GM12878 (cell line): ENCODE results near the gene IL17F. TPM values are rescaled to one million over a fixed set of nuclear protein-coding genes. Genes with fewer than 3 reads are reported as not detected.

Experiments
- ATF2 ChIP-seq: IDR thresholded peaks from 2 replicates; pipeline ENCODE4 v1.6.1; 2012; ENCODE audit warnings: low read length, inconsistent platforms
- BCL3 ChIP-seq: IDR thresholded peaks from 2 replicates; pipeline ENCODE4 v1.6.1; 2011; ENCODE audit warnings: borderline replicate concordance, low read depth, mild to moderate bottlenecking, moderate library complexity, low read length; ENCODE audit not compliant: insufficient read depth, poor library complexity, severe bottlenecking
- CREM ChIP-seq: IDR thresholded peaks from 2 replicates; pipeline ENCODE4 v1.6.1; 2014; ENCODE audit warnings: antibody characterized with exemption, low read depth
- E2F8 ChIP-seq: fragments of 450-650 bp; IDR thresholded peaks from 2 replicates; pipeline ENCODE4 v1.6.1; 2018; ENCODE audit warnings: mild to moderate bottlenecking, low read depth, moderate library complexity; ENCODE audit not compliant: partially characterized antibody
- EP300 ChIP-seq, 2 experiments: fragments of 150-350 bp in 1 of 2; IDR thresholded peaks; 2 replicates each; pipeline ENCODE4 v1.6.1; 2011 to 2012; ENCODE audit warnings: low read depth in 2 of 2, low read length in 2 of 2, borderline replicate concordance in 1 of 2, improper control_type of control experiment in 1 of 2, inconsistent platforms in 1 of 2; ENCODE audit not compliant: control insufficient read depth in 1 of 2
- HSF1 ChIP-seq: fragments of 150-350 bp; IDR thresholded peaks from 2 replicates; pipeline ENCODE4 v1.6.1; 2014; ENCODE audit warnings: mild to moderate bottlenecking, low read depth, low read length
- IRF5 ChIP-seq: fragments of 450-650 bp; IDR thresholded peaks from 2 replicates; pipeline ENCODE4 v1.6.1; 2017; ENCODE audit warnings: borderline replicate concordance
- MEF2A ChIP-seq: IDR thresholded peaks from 2 replicates; pipeline ENCODE4 v1.6.1; 2011; ENCODE audit warnings: low read depth, mild to moderate bottlenecking, low read length, moderate library complexity; ENCODE audit not compliant: insufficient read depth
- MEF2B ChIP-seq: fragments of 450-650 bp; IDR thresholded peaks from 2 replicates; pipeline ENCODE4 v1.6.1; 2018; ENCODE audit warnings: mild to moderate bottlenecking, moderate library complexity; ENCODE audit not compliant: partially characterized antibody, poor library complexity, severe bottlenecking
- PML ChIP-seq: IDR thresholded peaks from 2 replicates; pipeline ENCODE4 v1.6.1; 2012; ENCODE audit warnings: low read length, inconsistent platforms
- RAD21 ChIP-seq: IDR thresholded peaks from 2 replicates; pipeline ENCODE4 v1.6.1; 2011; ENCODE audit warnings: mild to moderate bottlenecking, low read depth, low read length, moderate library complexity; ENCODE audit not compliant: insufficient read depth
- RUNX3 ChIP-seq: IDR thresholded peaks from 2 replicates; pipeline ENCODE4 v1.6.1; 2012; ENCODE audit warnings: low read length, inconsistent platforms
- TCF12 ChIP-seq: IDR thresholded peaks from 2 replicates; pipeline ENCODE4 v1.6.1; 2011; ENCODE audit warnings: low read depth, mild to moderate bottlenecking, low read length
- ZBTB11 ChIP-seq: fragments of 450-650 bp; formaldehyde crosslinking; IDR thresholded peaks from 2 replicates; pipeline ENCODE4 v1.5.0; 2022; ENCODE audit warnings: mild to moderate bottlenecking, missing genetic modification characterization
- ZSCAN29 ChIP-seq: fragments of 450-650 bp; IDR thresholded peaks from 2 replicates; pipeline ENCODE4 v1.6.1; 2017; ENCODE audit warnings: mild to moderate bottlenecking, moderate library complexity
- polyA plus RNA-seq, 11 experiments: library from polyadenylated mRNA; depleted of rRNA in 4 of 11; unstranded in 6 of 11; stranded (reverse) in 5 of 11; fragments of >200 nt; fragmentation: Nextera tagmentation in 4 of 11; fragmentation: Illumina TruSeq in 1 of 11; extraction: Ambion mirVana in 4 of 11; extraction: Trizol in 1 of 11; gene quantifications; 1 replicate in 1 of 11; 2 replicates in 10 of 11; pipeline versions ENCODE4 v1.2.1 to v1.2.3, GENCODE V29; 2011 to 2016; ENCODE audit warnings: inconsistent platforms in 2 of 11, missing spikeins in 2 of 11, low read depth in 1 of 11
- total RNA-seq, 4 experiments: library from RNA; depleted of rRNA in 3 of 4; stranded (reverse); fragments of >200 nt in 3 of 4; fragmentation: Illumina TruSeq in 1 of 4; extraction: Trizol in 1 of 4; gene quantifications; 2 replicates each; pipeline versions ENCODE4 v1.2.1 to v1.2.3, GENCODE V29; 2013 to 2021

The IL17F gene
- total and polyA plus RNA-seq, 10 of the 15 experiments (the other 5 are each of a cell fraction or from before 2014, with no cell fraction given) = 0.20 TPM; not detected in 9

- TF ChIP-seq MEF2A (no peak), BCL3 (no peak), ZBTB11 (CRISPR knock-in tag) (no peak), ZSCAN29 (no peak; the same call in 1 of the 2 replicates), IRF5 (no peak), CREM (no peak), PML (peak; percentile 56; the same call in 1 of the 2 replicates), E2F8 (no peak), TCF12 (no peak), RUNX3 (no peak; the same call in 1 of the 2 replicates), RAD21 (peak; percentile 10; the same call in 1 of the 2 replicates), MEF2B (peak; percentile 60), HSF1 (no peak), ATF2 (0 out of 2 replicates have a peak, but pooled peaks have one; percentile 18), EP300 (IDR thresholded peaks at IDR 0.05; ENCODE audit: borderline replicate concordance in 1 of 2, control insufficient read depth in 1 of 2, low read depth in 2 of 2, low read length in 2 of 2) (no peak)
Measured at GRCh38 chr6:52285177-52286068, 41.1 kb upstream of the IL17F start (continued).
